Lower leg skin (tissue), 4 donors: Measurements from ENCODE around the gene BIRC5. TPM values are rescaled to one million over a fixed set of nuclear protein-coding genes. Genes with fewer than 3 reads are reported as not detected.

Experiments
- DNase-seq, 2 donors: peaks; one replicate each; pipeline ENCODE4 v3.0.0-alpha.2; 2019; ENCODE audit warnings: low spot score in 2 of 2
- H3K4me3 ChIP-seq: fragments of 200-600 bp; sonication (generic); 2 replicates; pipeline ENCODE4 v1.5.1; 2017; ENCODE audit warnings: mild to moderate bottlenecking, low read depth; ENCODE audit not compliant: poor library complexity, severe bottlenecking
- POLR2A ChIP-seq, 2 donors: fragments of 450-650 bp; IDR thresholded peaks; one replicate each; pipeline ENCODE4 v1.6.1; 2016 to 2017; ENCODE audit warnings: antibody characterized with exemption in 2 of 2, mild to moderate bottlenecking in 1 of 2, moderate library complexity in 1 of 2
- WGBS, 2 donors: methylation state at CpG; one replicate each; pipeline ENCODE4 v1.1.5; 2018; 5-methylcytosine and 5-hydroxymethylcytosine counted together
- intact Hi-C: fragments of 100-400 bp; cut with DNase I; formaldehyde crosslinking; loops from one replicate; pipeline ENCODE4 v1.15.0; 2023; ENCODE audit warnings: low total_unique reads
- total RNA-seq, 4 donors: library from RNA; depleted of rRNA; stranded (reverse); fragments of >200 nt; gene quantifications; one replicate each; pipeline ENCODE4 v1.1.0, GENCODE V29; 2016
- TF ChIP-seq, protein P1 (sequence below), 3 donors: fragments of 450-650 bp; IDR thresholded peaks; one replicate each; pipeline ENCODE4 v1.5.1; 2016; ENCODE audit warnings: antibody characterized with exemption in 3 of 3, mild to moderate bottlenecking in 3 of 3, moderate library complexity in 2 of 3

Gene BIRC5
- total RNA-seq, 4 donors from 2014 or later: 1.8 to 6.7 (median 3.9) TPM

DNA sequence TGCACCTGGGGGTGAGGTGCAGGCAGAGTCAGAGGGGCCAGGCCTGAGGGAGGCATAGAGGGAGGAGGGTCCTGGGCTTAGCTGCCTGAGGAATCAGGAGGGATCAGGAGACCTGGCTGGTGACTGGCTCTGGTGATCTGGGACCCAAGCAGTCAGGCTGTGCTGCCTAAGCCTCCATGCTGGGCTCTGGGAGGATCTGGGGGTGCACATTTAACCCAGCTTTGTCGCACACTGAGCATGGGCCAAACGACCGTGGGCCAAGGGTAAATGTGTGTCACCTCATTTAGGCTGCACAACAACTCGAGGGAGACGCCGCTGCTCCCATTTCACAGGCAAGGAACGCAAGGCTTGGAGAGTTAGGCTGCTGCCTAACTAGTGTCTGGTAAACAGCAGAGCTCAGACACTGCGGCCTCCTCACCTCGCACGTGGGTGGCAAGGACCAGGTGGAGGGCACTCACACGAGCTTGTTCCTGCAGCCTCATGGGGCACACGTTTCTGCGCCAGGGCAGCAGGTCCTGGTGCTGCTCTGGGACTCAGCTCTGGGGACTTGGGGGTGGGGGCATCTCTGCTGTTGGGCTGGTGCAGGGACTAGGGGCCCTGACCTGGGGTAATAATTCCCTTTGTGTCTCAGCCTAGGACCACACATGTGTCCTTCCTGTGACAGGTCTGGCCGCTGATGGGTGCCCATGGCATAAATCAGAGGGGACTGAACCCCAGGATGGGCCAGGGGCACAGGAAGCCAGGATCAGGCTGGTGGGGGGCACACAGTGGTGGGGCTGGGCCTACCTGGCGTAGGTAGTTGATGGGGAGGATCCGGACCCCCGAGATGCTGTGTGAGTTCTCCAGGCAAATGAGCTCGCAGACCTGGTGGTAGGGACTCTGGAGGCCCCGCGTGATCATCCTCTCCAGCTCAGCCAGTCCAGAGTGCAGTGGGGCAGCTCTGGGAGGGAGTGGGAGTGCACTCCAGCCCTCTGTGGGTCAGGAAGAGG is 36.1 kb downstream of the BIRC5 start:
- intact Hi-C loops: loop anchor here (5.0 kb wide), 1 partner anchor 138 kb away; no protein-coding TSS in a partner anchor
- WGBS, 2 donors: 56 to 69% methylated on average over 20 of the region's 20 CpGs
- H3K4me3 ChIP-seq: no peak overlapping the region
- no peak for DNase-seq
- TF ChIP-seq, protein P1, sequence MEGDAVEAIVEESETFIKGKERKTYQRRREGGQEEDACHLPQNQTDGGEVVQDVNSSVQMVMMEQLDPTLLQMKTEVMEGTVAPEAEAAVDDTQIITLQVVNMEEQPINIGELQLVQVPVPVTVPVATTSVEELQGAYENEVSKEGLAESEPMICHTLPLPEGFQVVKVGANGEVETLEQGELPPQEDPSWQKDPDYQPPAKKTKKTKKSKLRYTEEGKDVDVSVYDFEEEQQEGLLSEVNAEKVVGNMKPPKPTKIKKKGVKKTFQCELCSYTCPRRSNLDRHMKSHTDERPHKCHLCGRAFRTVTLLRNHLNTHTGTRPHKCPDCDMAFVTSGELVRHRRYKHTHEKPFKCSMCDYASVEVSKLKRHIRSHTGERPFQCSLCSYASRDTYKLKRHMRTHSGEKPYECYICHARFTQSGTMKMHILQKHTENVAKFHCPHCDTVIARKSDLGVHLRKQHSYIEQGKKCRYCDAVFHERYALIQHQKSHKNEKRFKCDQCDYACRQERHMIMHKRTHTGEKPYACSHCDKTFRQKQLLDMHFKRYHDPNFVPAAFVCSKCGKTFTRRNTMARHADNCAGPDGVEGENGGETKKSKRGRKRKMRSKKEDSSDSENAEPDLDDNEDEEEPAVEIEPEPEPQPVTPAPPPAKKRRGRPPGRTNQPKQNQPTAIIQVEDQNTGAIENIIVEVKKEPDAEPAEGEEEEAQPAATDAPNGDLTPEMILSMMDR (IDR thresholded peaks at IDR 0.05): no peak
- TF ChIP-seq POLR2A (IDR thresholded peaks at IDR 0.05): no peak

DNA sequence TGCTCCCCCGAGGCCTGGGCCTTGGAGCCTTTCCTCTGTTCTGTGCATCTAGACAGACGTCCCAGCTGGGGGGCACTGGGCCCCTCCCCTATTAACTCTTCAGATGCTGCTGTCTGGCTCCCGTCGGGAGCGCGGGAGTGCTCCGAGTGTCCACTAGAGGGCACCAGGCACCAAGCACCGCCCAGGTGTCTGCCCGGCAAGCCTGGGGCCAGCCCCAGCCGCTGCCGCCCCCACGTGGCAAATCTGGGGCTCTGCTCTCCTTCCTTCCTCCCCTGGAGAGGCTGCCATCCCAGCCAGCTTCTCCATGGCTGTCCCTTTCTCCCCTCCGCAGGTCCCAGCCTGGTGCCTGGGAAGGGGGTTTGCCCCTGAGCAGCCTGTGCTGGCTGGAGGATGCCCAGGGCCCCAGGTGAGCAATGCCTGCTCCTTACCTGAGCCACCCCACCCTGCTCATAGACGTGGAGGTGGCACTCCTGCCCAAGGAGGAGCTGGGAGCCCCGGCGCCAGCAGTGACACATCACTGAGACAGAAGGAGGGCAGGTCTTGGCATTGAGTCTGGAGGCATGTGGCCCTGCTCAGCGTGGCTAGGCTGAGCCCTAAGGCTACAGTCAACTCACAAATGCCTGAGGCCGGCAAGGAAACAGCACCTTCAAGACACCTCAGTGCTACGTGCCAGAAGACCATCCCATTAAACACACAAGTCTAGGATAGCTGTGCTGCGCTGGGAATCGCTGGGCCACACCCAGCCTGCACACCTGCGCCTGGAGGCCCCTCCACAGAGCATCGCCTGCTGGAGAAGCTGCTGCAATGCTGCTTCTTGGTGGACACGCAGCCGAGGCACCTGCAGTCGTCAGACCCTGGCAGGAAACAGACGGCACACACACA is 37.1 kb downstream of the BIRC5 start:
- TF ChIP-seq POLR2A (IDR thresholded peaks at IDR 0.05): no peak
- TF ChIP-seq, protein P1 (IDR thresholded peaks at IDR 0.05): peak in 1 of 3 donors; percentile 99
- intact Hi-C loops: loop anchor here (5.0 kb wide), 1 partner anchor 139 kb away; no protein-coding TSS in a partner anchor
- 4 to 14% methylated on average over 11 to 24 of the region's 27 CpGs for WGBS, 2 donors
- no peak overlapping the region for H3K4me3 ChIP-seq
- DNase-seq: peak; percentile 63 to 95

GRCh38 chr17:78251773-78252103 is 37.7 kb downstream of the BIRC5 start:
- TF ChIP-seq, protein P1 (IDR thresholded peaks at IDR 0.05): no peak
- TF ChIP-seq POLR2A (IDR thresholded peaks at IDR 0.05): no peak
- 27 to 43% methylated on average over 5 to 6 of the region's 6 CpGs for WGBS, 2 donors
- intact Hi-C loops: loop anchor here (5.0 kb wide), 1 partner anchor 139 kb away; no protein-coding TSS in a partner anchor
- no peak overlapping the region for H3K4me3 ChIP-seq
- no peak for DNase-seq

GRCh38 chr17:78252111-78252634 is 38.1 kb downstream of the BIRC5 start:
- no peak for DNase-seq
- no peak for TF ChIP-seq POLR2A (IDR thresholded peaks at IDR 0.05)
- TF ChIP-seq, protein P1 (IDR thresholded peaks at IDR 0.05): no peak
- 77 to 83% methylated on average over 7 to 12 of the region's 12 CpGs for WGBS, 2 donors
- intact Hi-C loops: loop anchor here (5.0 kb wide), 1 partner anchor 140 kb away; no protein-coding TSS in a partner anchor
- H3K4me3 ChIP-seq: no peak overlapping the region
